GM18511 (cell line): ENCODE results near the gene PSMD1.

Source experiments
- ATAC-seq: cut with Tn5 transposase; IDR thresholded peaks from one replicate; pipeline ENCODE4 v1.9.1; 2021; ENCODE audit warnings: mild to moderate bottlenecking, moderate library complexity; ENCODE audit not compliant: unreplicated experiment

Gene PSMD1

GRCh38 chr2:231034291-231034882 lies 22.3 kb upstream of the PSMD1 start:
- ATAC-seq = no peak

- no peak for ATAC-seq
These were observed 20.5 kb upstream of the PSMD1 start for GRCh38 chr2:231036131-231036530.

- ATAC-seq = no peak
These were observed 20.0 kb upstream of the PSMD1 start for GRCh38 chr2:231036578-231037106.

- ATAC-seq = no peak
These were observed 19.4 kb upstream of the PSMD1 start, which contains the start of gene C2orf72 for GRCh38 chr2:231037202-231037730. Gene C2orf72, plus strand, starts transcription at chr2:231037523. Its CDS starts 43 bp downstream, at chr2:231037566.

GRCh38 chr2:231037731-231038482 lies 18.8 kb upstream of the PSMD1 start:
- no peak for ATAC-seq

- no peak for ATAC-seq
These were observed 18.0 kb upstream of the PSMD1 start for GRCh38 chr2:231038483-231039293.

- ATAC-seq = no peak
These were observed 17.4 kb upstream of the PSMD1 start for GRCh38 chr2:231039294-231039664.

- ATAC-seq = no peak
These were observed 16.8 kb upstream of the PSMD1 start for GRCh38 chr2:231039821-231040364.

- ATAC-seq = no peak
These were observed 15.5 kb upstream of the PSMD1 start for GRCh38 chr2:231041061-231041689.

GRCh38 chr2:231043796-231044195 lies 12.9 kb upstream of the PSMD1 start:
- ATAC-seq = no peak

- no peak for ATAC-seq
These were observed 9.8 kb upstream of the PSMD1 start for GRCh38 chr2:231046916-231047273.

GRCh38 chr2:231047274-231047922 lies 9.3 kb upstream of the PSMD1 start:
- no peak for ATAC-seq

- ATAC-seq = no peak
These were observed 8.4 kb upstream of the PSMD1 start for GRCh38 chr2:231047923-231048915.

- no peak for ATAC-seq
These were observed 7.2 kb upstream of the PSMD1 start for GRCh38 chr2:231049286-231050017.

- ATAC-seq = no peak
These were observed 6.4 kb upstream of the PSMD1 start for GRCh38 chr2:231050018-231050901.

GRCh38 chr2:231051116-231051515 lies 5.6 kb upstream of the PSMD1 start:
- ATAC-seq = no peak
